GM13976 (cell line): Measurements from ENCODE around the gene FGFR2.

Experiments
- DNase-seq: peaks from one replicate; pipeline ENCODE4 v3.0.0; 2012; ENCODE audit warnings: low spot score
- CTCF ChIP-seq: IDR thresholded peaks from 2 replicates; pipeline ENCODE4 v1.5.1; 2012; ENCODE audit warnings: borderline replicate concordance, mild to moderate bottlenecking; ENCODE audit not compliant: insufficient read depth; ENCODE audit errors: extremely low read depth, missing control alignments, control extremely low read depth
- in situ Hi-C: fragments of 300-500 bp; cut with MboI; formaldehyde crosslinking; loops from one replicate; pipeline ENCODE4 v1.12.0; 2022; ENCODE audit warnings: low sequenced_read_pairs, mixed read lengths, inconsistent platforms; ENCODE audit not compliant: unreplicated experiment

Gene FGFR2

GRCh38 chr10:121510201-121510771 is 88.0 kb downstream of the FGFR2 start:
- TF ChIP-seq CTCF: no peak
- no peak for DNase-seq
- in situ Hi-C loops: no loop called here

GRCh38 chr10:121509796-121510195 is 88.4 kb downstream of the FGFR2 start:
- in situ Hi-C loops: no loop called here
- TF ChIP-seq CTCF: no peak
- DNase-seq: no peak

GRCh38 chr10:121509112-121509511 is 89.1 kb downstream of the FGFR2 start:
- DNase-seq: no peak
- no peak for TF ChIP-seq CTCF
- in situ Hi-C loops: no loop called here

- in situ Hi-C loops: no loop called here
- TF ChIP-seq CTCF: no peak
- DNase-seq: no peak
These were observed 94.6 kb downstream of the FGFR2 start for GRCh38 chr10:121503587-121504051.

GRCh38 chr10:121501796-121502195 is 96.4 kb downstream of the FGFR2 start:
- in situ Hi-C loops: no loop called here
- TF ChIP-seq CTCF: no peak
- no peak for DNase-seq

GRCh38 chr10:121500701-121501332 is 97.4 kb downstream of the FGFR2 start:
- no peak for DNase-seq
- TF ChIP-seq CTCF: no peak
- in situ Hi-C loops: no loop called here
